HK-2 (cell line): Measurements from ENCODE around the gene EFCAB5.
"Not testable (repeated sequence)": the region's sequence is repeated elsewhere in the genome, so short reads cannot be mapped to it uniquely, and the experiment has no call there.

ENCODE experiments used
- DNase-seq: peaks from one replicate; pipeline ENCODE4 v3.0.0-alpha.2; 2018; ENCODE audit not compliant: unreplicated experiment

EFCAB5 gene

DNA sequence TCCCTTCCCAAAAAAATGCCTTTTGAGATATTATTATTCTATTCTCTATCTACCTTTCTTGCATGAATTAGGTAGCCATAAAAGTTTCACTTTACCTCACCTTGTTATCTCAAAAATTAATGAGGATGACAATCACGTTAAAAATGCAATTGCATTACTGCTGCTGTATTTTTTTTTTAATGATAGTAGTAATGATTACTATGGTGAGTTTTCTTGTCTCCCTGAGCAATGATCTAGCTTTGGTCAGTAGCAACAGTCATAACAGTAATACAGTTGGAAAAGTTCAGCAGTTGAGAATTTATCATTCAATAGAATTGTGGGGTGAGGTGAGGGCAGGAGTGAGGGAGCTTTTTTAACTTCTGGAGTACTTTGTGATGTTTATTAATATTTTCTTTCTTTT is at the start of gene EFCAB5:
EFCAB5 (plus strand) TSS at position 301 of the 400 bp plus-strand sequence. CDS start 163 bp downstream, outside the sequence.
- DNase-seq = no peak

DNA sequence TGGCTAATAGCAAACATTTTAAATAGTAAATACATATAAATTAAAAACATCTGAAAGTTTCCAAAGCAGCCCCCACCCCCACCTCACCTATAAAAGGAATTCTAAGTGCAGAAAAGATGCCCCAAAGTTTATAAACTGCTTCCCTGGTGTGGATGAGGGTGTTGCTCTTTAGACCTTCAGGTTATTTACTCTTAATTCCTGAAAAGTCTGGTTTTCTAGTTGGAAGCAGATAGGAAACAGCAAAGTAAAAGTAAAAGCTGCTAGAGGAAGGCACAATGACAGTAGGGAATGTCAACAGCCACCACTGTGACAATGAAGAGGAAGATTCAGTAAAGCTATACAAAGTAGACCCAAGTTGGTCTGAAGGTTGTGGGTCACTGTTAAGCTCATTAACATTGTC is 49.2 kb upstream of the EFCAB5 start:
- DNase-seq = no peak

DNA sequence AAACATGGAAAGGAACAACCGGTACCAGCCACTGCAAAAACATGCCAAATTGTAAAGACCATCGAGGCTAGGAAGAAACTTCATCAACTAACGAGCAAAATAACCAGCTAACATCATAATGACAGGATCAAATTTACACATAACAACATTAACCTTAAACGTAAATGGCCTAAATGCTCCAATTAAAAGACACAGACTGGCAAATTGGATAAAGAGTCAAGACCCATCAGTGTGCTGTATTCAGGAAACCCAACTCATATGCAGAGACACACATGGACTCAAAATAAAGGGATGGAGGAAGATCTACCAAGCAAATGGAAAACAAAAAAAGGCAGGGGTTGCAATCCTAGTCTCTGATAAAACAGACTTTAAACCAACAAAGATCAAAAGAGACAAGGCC is 44.3 kb upstream of the EFCAB5 start:
- not testable (repeated sequence) for DNase-seq

DNA sequence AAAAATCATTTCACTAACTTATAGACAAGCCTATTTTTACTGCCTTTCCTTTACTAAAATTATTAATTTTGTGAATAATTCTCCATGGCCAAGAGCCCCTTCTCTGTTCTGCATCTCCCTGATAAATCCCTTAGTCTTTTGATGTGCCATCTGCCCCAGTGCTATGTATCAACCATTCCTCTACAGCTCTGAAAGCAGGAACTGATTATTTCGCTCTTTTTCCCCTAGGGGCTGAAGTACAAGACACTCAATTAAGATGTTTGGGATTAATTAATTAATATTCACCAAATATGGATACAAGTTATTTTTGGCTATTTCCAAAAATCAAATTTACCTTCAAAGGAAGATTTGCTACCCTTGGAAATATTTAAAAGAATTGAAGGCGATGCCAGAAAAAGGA is 38.0 kb upstream of the EFCAB5 start:
- DNase-seq = no peak

DNA sequence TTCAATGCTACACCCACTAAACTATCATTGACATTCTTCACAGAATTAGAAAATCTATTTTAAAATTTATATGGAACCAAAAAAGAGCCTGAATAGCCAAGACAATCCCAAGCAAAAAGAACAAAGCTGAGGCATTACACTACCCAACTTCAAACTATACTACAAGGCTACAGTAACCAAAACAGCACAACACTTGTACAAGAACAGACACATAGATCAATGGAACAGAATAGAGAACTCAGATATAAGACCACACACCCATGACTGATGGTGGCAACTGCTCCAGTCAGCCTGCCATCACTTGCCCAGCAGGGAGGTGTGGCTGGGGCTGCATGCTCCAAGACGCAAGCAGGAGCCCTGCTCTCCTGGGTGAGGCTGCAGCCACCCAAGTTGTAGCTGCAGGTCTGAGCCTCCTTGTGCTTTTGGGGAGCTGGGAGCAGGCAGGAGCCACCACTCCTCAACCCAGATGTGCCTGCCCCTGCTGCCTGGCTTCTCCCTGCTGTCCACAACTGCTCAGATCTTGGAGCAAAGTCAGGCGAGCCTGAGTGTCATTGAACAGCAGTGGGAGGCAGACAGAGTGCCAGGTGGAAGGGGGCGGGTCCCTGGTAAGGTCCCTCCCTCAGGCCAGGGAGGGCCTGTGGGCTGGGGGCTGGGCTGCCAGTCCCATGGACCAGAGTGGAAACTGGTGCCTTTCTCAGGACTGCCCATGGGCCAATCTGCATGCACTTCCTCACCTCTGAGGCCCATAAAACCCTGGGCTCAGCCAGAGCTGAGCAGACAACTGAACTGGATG is 36.2 kb upstream of the EFCAB5 start:
- no peak for DNase-seq

DNA sequence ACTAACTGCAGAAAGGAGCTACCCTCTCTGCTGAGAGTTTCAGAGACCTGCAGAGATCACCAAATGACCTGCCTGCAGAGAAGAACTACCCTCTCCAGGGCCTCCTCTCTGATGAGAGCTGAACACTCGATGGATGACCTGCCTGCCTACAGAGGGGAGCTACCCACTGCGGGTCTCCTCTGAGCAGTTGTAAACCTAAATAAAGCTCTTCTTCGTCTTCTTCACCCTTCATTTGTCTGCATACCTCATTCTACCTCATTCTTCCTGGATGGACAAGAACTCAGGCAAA is 35.6 kb upstream of the EFCAB5 start:
- DNase-seq = no peak

DNA sequence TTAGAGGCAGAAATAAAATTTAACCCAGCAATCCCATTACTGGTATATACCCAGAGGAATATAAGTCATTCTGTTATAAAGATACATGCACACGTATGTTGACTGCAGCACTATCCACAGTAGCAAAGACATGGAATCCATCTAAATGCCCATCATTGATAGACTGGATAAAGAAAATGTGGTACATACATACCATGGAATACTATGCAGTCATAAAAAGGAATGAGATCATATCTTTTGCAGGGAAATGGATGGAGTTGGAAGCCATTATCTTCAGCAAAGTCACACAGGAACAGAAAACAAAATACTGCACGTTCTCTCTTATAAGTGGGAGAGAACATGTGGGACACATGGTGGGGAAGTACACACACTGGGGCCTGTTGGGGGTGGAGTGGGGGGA is 34.5 kb upstream of the EFCAB5 start:
- no peak for DNase-seq

DNA sequence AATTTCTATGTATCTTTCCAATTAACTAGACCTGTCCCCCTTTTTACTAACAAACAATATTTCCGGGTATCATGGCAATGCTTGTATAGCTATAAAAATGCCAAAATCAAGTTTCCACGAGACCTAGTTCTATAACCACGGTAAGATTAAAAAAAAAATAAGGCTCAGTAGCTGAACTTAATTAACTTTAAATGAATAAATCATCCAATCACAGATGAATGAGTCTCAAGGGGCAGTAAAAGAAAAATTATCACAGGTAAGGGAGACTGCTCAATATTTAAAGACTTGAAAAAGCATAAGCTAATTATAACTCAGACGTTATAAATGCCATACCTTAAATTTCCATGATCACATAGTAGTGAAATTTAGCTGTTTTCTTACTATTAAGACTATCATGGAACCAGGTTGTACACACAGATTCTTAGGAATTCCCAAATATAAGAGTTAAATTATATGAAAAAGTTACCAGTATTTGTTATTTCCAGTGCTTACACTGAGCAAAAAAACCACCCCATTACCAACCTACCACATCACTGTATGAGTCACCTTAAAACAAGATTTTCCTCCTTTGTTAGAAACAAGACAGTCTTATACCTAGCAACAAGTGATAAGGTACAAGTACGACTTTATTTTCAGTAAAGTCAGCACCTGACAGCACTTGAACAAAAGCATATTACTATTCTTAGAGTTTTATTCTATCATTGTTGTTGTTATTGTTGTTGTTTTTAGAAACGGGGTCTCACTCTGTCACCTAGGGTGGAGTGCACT is 32.0 kb upstream of the EFCAB5 start:
- DNase-seq = no peak

DNA sequence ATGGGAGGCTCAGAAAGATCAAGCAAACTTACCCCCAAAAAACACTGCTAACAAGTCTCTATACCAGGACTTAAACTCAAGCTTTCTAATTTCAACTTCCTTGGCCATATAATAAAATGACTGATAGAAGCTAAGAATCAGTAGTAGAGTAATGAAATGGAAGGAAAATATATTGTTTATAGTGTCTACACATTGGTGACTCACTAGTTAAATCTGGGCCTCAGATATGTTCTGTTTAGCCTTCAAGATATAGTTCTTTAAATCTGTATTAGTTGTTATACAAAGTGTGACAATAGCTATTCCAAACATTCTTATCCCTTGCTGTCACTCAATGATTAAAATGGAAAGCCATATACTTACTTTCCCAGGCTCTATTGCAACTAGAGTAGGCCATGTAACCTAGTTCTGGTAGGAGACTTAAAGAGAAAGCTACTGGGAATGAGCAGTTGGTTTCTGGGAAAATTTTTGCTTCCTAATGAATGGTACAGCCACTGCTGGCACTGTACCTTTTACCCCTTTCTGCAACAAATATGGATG is 29.7 kb upstream of the EFCAB5 start:
- DNase-seq = no peak

DNA sequence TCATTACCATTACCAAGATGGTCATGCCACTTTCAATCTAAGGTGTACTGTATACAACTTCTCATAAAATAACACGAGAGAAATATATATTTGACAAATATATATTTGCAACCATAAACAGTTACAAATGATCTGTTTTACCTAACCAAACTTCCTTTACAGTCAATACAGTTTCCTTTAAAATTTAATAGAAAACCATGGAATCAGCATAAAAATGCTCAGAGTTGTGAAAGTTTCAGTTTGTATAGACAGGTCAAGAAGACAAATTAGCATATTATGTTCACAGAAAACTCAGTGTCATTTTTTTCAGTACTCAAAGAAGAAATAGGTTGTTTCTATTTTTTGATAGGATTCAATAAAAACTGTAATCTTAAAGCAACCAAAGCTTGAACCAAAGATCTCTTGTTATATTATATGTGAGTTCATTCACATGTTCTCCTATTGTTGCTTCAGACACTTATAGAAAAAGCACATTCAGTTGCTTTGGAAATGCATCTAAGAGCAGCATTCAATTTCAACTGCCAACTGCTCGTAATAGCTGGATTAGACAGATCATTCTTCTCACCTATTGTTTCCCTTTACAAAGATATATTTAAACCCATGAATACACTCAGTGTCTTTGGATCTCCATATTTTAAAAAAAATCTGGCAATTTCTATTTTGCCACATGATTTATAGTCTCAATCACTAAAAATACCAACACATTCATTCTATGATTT is 26.5 kb upstream of the EFCAB5 start:
- DNase-seq = no peak

DNA sequence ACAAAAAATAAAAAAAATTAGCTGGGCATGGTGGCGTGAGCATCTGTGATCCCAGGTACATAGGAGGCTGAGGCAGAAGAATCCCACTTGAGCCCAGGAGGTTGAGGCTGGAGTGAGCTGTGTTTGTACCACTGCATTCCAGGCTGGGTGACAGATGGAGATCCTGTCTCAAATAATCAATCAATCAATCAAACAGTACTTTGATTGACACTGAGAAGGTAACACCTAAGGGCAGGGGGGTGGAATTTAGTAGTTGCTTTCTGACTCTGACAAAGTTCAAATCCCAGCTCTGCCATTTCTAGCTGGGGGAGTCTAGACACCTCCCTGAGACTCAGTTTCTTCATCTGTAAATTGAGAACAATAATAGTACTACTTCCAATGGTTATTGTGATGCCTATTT is 23.4 kb upstream of the EFCAB5 start:
- no peak for DNase-seq

DNA sequence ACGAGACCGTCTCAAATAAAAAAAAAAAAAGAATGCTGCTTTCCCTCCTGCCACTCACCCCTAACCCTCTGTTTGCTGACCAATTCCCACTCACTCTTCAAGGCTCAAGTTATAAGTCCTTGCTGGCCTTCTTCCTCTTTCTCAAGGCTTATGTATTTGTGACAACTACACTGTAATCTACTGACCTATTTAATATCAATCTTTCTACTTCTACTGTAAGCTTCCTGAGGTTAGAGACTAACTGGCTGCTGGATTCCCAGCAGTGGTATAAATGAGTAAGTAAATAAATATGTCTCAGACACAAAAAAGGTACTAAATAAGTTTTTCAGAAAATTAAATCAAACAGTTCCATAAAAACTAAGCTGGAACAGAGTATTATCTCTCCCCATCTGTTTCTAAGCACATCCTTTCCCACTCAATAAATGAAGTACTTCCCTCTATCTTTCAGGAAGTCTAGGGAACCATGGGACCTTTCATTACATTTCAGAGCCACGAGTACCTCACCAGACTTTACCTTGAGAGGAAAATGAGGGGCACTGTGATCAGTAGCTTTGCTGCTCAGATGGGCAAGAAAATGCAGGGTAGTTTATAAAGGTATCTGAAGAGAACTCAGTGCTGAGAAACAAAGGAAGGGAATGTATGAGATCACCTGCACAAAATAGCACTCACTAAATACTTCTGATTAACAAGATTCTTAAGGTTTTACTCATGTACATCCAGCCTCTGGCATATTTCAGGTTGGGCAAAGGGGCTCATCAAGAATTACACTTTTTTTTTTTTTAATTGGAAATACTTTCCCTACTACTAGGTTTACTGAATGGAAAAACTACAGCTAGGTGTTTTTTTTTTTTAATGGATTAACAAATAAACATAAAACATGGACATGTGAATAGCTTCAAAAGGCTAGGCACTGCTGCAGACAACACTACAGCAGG is 22.2 kb upstream of the EFCAB5 start:
- DNase-seq = no peak

DNA sequence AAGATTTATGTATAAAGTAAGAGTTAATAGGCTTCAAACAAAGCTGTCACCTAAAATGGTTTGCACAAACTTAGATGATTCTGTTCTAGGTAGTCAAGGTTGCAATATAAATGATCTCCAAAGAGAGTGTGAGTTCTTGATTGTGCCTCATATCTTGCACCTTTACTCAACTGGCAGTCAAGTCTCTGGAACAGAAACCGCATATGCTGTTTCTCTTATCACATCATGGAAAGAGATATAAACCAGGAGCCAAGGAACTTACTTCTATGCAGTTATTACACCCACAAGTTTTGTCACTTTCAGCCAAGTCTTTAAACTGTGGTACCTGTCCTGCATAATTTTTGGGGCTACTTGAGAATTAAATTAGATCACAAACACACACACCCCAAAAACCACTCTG is 16.6 kb upstream of the EFCAB5 start:
- no peak for DNase-seq

DNA sequence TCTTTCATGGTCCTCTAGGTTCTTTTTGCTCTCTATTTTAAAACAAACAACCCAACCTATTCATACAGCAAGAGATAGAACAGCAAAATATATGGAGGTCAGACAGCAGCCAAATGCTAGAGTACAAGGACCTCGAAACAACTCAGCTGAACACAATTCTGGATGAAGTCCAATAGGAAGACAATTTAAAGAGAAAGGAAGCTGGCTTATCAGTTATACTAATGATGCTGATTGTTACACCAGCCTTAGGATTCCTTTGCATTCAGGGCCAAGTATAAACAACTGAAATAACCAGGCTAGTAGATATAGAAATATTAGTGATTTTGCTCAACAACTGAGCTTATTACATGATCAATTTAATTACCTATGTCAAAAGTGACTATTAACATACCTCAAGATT is 13.9 kb upstream of the EFCAB5 start:
- DNase-seq = no peak

DNA sequence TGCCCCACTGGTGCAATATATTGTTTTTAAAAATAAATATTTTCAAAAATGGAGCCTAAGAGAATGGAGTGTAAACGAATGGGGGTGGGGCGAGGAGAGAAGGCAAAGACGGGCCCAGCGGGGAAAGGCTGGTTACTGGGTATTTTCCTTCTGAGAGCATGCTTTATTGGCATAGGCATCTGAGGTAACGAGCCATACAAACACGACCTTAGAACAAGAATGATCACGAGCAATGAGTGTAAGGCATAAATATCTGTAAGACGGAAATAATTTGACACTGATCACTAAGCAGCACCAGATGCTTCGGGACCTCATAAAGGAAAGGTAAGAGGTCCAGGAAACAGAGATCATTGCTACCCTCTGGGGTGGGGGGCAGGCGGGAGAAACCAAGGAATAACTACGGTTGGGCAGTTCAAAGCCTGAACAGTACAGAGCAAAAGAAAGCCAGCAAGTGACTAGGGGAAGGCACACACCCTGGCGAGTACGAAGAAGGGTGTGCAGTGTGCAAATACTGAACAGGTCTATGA is 12.4 kb upstream of the EFCAB5 start:
- peak; percentile 37 for DNase-seq

DNA sequence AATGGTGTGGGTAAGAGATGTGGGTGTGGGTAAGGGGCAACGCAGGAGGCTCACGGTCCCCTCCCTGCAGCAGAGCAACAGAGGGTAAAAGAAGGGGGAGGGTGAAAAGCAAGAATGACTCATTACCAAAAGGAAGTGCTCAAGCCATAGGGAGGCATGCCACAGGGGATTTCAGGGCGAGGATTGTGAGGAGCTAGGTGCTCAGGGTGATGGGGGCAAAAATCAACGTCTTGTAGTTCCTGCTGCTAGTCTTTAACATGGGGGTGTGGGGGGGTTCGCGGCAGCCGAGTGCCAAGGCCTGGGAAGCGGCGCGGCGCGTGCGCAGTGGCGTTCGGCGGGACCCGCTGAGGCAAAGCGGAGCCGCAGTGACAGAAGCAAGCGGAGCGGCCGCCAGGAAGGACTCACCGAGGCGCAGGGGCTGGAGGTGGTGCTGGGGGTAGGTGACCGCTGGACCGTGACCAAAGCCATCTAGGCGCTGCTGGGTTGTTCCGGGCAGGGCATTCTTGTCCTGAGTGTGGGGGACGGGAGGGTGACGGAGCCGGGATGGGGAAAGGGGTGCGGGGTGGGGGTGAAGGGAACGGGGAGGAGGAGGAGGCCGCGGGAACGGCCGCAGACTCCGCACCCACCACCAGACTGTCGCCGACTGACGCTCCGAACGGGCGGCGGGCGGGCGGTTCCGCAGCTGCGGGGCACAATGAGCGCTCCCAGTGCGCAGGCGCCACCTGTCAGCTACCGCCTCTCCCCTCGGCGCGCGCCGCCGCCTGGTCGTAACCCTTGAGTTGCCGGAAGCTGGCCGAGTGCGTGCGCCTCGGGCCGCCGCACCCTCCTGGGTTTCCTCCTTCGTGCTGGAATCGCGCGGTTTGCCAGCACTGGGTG is 11.7 kb upstream of the EFCAB5 start, which contains the start of gene SSH2:
SSH2 (minus strand) TSS at position 696 of the 876 bp plus-strand sequence; CDS start at position 468, 228 bp downstream.
- peak; percentile 93 for DNase-seq

DNA sequence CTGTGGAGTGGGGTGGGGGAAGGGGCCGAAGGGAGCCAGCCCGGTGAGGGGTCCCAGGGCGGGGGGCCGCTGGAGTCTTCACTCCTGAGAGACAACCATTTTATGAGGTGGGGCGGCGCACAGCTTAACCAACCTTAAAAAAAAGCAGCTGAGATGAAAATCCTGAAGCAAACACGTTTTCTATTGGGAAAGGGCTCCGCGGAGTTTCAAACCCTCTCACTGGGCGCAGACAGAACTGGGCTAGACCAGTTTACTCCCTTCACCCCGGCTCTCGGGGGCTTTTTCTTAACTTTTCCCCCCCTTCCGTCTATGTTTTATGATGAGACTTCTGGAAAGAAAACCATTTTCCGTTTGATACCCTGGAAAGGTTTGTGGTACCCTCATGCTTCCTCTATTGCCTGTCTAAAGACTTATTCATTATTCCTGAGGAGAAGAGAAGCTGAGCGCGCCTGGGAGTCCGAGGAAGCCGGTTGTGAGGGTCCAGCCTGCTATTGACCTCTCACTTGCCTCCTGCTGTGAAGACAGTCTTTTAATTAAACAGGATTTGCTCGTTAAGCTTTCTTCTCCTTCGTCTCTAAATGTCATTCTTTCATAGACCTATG is 10.9 kb upstream of the EFCAB5 start:
- no peak for DNase-seq

DNA sequence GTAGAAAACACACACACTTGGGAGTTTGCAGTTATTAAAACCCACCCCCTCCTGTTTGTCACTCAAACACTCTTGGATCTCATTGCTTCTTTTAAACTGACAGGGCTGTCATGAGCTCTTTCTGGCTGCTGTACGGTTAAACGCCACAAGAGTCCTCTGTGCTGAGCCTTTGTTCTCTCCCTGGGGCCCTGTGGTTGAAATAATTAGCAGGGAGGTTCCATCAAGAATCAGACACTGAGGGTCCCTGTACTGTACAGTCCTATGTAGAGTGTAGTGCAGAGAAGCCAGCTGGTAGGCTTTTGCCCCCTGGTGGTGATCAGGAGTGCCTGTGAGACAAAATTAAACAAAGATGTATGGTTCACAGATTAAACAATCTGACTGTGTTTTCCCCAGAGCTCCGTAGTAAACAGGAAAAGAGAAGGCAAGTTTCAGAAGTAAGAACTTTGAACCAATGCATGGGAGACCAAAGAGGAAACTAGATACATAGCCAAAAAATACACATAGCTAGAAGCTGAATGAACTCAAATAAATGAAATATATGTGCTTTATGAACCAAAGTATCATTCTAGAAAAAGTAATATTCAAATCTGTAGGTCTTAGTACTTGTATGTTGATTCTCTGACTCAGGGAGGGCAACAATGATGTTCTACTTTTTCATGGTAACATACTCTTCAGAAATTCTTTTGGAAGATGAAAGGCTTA is 10.1 kb upstream of the EFCAB5 start:
- peak; percentile 61 for DNase-seq

DNA sequence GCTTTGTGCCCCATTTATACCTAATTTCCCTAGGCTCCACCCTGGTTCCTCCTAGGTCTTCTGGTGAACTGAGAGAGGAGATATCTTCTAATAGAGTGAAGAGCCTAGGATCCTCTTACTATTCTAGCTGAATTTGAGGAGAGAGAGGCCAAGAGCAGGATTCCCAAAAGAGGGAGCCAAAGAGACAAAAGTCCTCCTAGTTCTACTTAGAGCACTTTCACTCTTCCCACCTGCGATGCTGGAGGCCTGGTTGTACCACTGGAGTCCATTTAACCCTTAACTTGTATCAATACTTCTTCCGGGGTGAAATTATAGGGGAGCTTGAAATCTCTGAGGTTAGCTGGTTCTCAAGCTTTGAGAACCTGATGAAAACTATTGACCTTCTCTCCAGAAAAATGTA is 8.1 kb upstream of the EFCAB5 start:
- no peak for DNase-seq
